Measurements from ENCODE around the gene NRP1.

The NRP1 gene

DNA sequence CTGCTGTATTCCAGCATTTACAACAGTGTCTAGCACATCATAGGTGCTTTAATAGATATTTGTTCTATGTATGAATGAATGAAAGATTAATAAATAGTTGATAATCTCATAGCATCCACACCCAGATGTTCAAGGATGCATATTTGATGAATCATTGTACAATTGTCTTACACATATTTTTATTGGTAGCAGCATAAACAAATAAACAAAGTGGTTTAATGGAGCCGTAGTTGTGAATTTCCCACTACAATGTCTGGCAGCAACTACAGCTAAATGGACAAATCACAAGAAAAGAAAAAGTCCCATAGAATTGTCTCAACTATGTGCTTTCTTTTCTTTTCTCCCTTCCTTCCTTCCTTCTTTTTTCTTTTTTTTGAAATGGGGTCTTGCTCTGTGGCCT is 150.8 kb downstream of the NRP1 start:
- DNase-seq, result peak; percentile 14

DNA sequence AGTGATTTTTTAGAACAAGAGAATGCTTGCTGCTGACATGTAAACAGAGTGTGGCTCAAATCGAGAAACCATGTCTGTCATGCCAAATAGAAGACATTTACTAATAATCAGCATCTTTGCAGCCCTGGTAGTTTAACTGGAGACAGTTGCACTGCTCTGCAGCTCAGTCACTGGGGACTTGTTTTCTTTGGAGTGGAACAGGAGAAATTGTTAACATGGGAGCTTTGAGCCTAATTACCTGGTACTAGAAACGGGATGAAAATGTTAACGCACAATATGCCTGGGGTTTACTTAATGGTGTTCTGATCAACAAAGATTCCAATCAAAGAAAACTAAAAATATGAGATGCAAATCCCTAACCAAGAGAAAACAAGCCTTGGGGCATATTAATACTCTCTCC is 153.5 kb downstream of the NRP1 start:
- no peak for DNase-seq

DNA sequence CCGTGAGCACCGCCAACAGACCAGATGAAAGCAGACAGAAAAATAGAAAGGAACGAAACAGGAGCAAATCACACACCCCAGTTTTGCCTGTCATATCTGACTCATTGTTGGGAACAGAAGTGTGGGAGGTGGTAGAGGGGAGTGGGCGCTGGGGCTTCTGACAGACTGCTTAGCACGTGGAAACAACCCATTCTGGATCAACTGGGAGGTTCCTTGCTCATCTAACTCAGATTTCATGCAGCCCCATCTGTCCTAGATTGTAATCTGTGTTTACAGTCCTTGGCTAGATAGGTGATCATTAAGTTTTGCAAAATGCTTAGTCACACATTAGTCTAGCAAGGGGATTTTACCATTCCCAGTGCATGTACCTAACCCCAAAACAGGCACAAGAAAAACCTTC is 154.1 kb downstream of the NRP1 start:
- no peak for DNase-seq

DNA sequence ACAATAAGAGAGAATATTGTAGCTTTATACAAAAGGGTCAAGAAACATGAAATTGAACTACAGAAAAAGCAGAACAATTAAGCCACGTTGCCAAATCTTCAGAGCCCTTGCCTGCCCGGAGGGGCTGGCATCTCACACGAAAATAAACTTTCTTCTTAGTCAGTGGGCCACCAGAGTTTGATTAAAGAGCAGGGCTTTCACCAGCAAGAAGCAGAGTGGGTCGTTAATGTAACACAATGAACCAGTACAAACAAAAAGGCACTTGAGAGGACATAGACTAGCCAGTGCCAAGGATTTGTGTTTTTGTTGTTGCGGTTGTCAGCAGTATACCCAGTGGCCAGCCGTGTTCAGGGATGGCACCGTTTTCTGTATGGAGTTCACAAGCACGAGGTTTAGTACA is 155.4 kb downstream of the NRP1 start:
- DNase-seq, result no peak

DNA sequence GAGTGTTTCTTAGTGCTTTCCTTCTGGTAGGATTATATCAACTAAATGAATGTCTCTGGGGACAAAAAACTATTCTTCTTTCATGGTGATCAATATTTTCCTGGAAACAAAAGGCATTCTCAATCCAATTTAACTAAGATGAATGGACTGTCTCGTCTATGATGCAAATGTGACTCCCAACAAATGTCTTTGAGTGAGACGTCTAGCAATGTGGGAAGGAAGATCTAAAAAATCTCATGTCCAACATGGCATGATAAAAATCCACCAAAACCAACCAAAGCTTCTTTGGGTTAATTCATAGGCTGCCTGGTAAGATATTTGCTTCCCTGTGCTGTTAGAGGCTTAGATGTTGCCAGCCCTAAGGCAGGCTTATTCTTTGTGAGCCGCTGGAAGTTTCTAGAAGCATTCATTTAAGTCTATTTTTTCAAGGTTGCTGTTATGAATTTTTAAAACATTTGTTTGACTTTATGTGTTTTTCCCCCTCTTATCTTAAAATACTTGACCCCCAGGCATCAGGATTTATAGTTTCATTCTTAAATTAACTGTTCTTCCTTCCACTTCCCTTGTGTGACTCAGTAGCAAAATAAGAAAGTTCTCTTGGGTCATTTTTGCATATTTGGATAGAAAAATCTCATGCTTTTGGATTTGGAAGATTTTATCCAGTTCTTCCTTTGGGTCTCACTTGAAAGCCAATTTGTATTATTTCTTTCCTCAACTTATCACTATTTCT is 156.3 kb downstream of the NRP1 start:
- DNase-seq, result peak; percentile 43

DNA sequence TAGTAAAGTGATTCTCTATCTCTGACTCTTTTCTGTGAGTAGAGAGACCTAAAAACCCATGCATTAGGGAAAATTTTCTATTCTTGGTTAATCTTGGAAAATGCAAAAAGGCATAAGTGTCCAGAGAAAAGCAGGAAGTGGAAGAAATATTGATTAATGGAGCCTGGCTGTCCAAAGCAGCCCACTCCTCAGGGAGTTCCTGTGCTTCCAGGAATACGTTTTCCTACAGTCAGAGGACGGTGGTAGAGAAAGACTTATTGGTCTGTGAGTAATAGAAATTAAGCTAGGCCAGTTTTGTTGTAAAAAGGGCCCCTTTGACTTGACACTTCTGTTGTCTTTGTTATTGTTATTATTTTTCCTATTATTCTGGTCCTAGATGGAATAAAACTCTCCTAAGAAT is 157.8 kb downstream of the NRP1 start:
- no peak for DNase-seq

DNA sequence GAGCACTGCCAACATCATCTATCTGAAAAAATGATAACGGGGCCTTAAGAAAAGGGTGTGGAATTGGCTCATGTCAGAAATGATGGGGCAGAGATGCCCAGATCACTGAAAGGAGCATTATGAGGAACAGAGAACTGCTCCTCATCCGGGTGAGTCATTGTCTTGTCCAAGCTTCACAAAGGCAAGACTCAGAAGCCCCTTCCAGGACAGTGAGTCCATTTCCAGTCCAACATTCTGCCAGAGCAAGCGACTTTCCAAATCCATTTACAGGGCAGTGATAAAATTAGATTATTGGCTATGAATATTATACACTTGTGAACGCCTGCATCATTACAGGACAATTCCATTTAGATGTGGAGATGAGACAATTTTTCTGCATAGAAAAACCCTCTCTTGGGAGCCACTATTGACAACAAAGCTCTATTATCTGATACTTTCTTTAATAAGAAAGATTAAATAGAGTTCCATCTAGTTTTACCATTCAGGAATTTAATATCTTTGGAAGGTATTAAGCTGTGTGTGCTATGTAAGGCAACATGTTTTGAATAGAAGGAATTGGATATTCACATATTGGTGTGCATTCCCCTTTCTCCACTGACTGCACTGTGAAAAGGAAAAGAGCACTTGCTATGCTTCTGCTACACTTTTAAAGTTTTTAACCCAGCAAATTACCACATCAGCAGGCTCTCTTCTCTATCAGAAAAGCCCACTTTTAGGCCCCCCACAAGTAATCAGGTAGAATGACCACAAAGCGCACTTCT is 159.6 kb downstream of the NRP1 start:
- DNase-seq, result no peak

DNA sequence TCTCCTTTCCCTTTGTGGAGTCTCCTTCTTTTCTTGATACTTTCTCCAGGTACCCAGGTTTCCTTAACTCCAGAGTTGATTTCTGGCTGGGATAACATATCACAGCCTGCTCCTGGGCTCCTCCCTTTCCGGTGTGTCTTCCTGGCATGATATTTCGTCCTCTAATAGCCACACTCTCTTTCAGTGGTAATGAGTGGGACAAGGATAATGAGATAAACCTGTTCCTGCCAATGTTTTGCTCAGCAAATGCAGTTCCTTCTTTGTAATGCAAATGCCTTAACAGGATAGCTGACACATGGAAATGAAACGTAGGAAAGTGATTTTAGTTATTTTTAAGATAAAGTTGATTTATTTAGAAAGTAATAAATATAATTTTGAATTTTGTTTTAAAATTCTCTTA is 168.6 kb downstream of the NRP1 start:
- no peak for DNase-seq

DNA sequence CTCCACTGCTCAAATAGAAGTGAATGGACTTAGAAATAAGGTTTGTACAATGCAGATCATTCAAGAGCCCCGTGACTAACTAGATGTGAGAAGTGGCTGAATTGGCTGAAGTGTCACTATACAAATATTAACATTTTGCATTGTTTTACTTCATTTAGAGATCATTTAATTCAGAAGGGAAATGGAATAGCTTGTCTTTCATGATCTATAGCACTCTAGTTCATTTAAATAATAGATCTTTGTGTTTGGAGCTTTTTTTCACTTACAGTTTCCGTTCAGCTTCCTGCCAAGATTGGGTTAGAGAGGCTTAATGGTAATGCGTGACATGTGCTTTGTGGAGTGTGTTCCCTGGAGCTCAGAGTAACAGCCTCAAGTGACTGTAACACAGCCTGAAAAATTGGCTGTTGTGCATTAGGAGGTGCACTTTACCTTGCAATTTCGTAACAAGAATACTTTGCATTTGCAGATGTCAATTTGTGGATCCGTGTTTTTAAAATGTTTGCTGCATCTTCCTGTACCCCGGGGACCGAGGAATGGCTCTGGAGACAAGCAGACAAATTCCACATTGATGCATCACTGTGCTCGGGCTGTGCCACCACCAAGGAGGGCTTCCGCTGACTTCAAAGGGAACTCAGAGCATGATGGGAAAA is 170.3 kb downstream of the NRP1 start:
- DNase-seq, result peak; percentile 67

DNA sequence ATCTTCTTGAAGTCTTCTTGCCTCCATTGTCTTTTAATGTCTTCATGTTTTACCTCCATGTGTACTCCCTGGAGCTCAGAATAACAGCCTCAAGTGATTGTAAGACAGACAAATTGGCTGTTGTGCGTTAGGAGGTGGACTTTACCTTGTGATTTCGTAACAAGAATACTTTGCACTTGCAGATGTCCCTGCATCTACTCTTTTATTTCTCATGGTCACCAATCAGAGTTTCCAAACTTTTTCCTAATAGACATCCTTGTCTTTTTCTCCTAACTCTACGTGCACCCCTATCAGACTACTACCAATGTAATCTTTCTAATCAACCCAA is 172.3 kb downstream of the NRP1 start:
- DNase-seq, result no peak

DNA sequence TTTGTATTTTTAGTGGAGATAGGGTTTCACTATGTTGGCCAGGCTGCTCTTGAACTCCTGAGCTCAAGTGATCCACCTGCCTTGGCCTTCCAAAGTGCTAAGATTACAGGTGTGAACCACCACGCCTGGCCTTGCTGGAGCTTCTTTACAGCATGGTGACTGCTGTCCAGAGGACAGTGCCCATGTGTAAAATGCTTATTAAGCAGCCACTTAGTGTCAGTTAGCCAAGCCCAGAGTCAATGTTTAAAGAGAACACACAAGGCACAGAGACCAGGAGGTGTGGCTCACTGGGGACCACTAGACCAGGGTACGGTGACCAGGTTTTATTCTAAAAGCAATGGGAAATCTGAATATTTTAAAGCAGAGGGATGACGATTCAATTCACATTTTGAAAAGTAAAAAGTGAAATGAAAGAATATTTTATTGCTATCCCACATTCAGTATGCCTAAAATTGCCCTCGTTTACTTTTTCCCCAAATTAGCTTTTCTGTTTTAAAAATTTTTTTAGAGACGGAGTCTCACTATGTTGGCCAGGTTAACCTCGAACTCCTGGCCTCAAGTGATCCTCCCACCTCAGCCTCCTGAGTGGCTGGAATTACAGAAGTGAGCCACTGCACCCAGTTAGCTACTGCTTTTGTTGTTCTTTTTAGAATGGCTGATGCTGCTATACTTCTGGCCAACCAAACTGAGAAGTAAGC is 172.8 kb downstream of the NRP1 start:
- no peak for DNase-seq

DNA sequence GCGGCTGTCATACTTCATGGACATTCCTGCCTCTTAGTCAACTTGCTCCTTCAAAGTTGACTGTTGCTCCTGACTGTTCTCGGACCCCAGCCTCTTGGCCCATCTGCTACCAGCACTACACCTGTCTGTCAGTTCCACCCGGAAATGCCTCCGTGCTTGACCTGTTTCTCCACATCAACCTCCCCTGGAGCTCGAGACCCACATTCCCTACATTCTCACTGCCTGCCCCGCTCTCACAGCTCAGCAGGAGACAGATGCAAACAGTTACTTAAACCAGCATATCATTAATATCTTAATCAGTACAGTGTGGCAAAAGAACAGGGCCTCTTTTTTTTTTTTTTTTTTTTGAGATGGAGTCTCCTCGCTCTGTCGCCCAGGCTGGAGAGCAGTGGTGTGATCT is 174.3 kb downstream of the NRP1 start:
- DNase-seq, result peak; percentile 66

DNA sequence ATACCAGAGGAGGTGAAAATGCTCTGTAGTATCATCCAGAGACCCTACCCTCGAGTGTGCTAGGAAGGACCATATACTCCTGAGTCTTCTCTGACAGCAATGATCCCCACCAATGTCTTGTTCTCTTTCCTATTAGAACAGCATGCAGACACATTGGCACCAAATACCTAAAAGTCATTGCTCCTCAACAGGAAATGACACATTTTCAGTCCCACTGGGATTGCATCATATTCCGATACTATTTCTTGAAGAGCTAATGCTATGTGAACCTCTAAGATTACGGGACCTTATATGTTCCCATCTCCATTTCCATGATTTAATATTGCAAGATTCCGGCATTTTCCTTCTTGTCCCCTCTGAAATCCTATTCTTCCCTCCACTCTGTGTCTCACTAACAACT is 177.4 kb downstream of the NRP1 start:
- DNase-seq, result peak; percentile 84

DNA sequence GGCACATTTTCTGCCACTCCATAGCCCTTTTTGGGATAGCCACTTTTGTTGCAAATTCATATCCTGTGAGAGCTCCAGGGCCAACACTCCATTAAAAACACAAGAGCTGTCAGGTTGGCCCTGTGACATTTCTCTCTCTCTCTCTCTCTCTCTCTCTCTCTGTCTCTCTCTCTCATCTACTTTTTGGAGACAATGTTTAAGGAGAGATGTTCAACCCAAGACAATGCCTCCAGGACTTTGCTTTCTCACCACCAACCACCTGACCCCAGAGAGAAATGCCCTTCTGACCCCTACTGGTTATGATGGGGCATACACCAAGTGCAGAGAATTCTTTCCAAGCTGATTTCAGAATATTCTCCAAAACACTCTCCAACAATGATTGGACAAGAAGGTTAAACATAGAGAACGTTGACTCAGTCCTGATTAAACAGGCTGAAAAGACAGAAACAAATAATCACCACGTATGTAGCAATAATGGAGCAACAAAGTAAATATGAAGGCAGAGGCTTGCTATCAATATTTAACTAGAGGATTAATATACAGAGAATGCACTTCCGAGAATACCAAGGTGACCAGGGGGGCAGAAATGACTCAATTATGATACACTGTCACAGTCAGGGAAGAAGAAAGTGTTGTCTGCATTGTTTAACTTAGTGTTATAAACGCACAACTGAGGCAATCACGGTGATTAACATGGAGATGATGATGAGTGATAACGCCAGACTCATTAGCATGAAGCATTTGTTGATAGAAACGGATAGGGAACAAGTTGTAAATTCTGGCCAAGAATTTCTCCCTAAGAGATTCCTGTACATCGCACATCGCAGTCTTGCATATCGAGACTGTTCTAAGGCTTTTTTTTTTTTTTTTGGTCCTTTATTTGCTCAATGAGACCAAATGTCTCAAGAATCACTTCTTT is 178.5 kb downstream of the NRP1 start:
- DNase-seq, result peak; percentile 78

DNA sequence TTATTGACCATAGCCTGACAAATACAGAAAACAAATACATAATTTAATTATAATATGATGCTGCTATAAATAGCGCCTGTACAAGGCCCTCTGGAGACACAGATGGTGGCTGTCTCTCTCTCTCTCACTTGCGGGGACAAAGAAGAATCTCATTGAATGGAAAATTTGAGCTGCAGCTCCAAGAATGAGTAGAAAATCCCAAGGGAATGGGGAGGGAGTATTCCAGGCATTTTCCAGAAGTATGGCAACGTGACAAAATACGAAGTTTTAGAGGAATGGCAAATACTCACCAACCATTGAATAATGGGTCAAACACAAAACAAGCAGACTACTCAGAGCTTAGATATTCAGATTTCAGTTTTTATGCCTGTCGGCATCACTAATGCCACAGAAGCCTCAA is 179.9 kb downstream of the NRP1 start:
- DNase-seq, result peak; percentile 99

DNA sequence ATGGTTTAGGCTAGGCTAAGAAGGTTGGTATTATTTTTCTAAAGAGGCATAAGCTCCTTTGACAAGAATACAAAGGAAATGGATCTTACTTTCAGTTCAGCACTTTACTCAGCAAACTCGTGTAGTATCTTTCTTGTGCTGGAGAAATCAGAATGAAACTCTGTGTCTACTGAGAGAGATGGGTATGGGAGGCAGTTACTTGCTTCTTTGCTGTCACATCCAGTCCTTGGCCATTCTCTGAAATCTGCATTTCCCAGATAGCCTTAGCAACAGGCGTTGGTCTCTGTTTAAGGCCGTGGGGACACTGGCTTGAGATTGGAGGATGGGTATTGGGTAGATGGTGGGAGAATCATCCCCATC is 180.5 kb downstream of the NRP1 start:
- no peak for DNase-seq

DNA sequence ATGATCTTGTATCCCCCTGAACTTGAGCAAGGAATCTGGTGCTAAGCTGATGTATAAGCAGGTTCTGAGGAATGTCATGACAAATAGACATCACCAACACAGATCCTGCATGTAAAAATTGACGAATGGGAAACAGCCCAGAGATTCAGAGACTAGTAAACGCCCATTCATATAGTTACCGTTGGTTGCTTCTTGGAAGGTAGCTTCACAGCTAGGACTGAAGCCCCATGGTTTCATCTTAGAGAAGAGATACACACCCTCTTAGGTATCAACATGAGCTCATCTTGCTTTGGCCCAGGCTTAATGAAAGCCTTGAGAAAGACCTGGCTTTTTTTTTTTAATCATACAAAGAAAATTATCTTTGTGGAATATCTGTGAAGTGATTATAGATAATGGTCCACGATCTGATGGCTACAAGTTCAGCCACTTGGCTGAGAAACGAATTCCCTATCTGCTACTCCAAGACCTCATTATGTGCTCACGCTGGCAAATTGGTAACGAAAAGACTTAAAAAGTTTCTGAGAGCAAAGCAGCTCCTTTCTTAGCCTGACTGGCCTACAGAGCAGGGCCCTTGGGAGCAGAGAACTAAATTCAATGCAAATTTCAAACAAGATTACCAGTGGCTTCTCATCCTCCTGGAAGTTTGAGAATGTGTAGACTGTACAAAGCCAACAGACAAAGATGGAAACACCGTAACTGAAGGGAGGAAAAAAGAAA is 181.1 kb downstream of the NRP1 start:
- DNase-seq, result no peak

DNA sequence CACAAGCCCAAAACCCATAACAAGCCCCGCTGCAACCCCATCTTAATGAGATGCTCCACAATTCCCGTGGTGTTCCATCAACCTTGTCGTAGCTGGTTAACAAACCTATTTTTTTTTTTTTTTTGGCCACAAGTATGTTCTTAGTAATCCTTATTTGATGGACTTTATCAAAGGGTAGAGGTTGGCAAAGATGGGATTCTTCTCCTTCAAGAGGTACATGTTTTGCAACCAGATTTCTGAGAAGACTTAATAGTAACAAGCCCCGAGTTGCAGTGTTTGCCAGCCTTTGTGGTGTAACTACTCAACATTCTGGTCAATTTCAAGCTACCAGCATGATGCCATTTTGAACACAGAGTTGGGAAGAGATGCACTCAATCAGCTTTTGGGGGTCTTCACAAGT is 181.7 kb downstream of the NRP1 start:
- DNase-seq, result no peak

DNA sequence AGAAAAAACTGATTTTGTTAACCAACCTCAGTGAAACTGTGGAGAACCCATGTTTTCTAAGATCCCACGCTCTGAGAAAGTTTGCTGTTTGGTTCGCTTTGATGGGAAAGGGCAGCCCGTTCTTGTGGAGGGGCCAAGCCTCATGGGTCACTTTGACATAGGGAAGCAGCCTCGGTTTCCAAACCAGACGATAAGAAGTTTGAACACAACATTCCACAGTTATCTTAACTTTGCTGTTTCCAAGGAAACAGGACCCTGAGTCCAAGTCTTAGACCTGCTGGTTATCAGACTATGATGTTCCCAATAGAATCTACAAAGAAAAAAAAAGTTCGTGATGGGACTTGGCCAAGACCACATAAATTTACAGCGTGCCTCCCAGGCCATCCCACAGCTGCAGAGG is 182.3 kb downstream of the NRP1 start:
- no peak for DNase-seq

DNA sequence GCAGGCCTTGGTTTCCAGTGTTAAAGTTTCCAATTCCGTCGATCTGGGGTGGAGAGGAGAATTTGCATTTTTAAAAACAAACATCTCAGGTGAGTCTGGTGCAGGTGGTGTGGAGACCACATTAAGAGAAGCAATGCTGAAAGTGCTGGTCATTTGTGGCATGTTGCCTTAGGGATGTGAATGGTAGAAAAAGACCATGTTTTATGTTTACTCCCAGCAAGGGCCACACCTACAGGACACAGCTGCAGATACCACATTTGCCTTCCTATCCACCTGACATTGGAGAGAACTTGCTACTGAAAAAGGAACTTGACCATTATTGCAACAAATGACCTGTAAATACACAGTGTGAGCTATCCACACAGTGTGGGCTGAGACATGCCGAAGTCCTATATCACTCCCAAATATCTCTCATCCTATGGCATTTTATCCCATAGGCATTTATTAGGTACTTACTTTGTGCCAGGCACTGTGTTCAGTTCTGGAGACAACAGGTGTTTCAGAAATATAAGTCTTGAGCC is 183.1 kb downstream of the NRP1 start:
- no peak for DNase-seq

DNA sequence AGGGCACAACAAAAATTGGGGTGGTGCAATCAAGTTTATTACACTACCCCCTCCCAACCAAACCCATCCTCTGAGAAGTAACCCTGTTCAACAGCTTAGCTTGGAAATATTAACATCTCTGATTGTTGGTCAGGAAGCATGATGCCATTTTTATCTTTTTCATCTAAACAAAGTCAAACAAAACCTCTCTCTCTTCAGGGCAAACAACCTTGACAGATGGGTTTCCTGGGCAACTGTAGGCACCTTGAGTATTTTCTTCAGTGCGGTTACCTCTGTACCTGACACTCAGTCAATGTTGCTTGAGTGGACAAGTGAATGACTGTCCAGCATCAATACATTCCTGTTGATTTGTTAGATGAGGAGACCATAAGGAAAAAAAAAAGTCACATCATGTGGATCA is 183.6 kb downstream of the NRP1 start:
- no peak for DNase-seq

All from fibroblast of skin of scalp (primary cell).